NT2/D1 (cell line): ENCODE data around the gene PTPRK.

Experiments used
- YY1 ChIP-seq: IDR thresholded peaks from 2 replicates; pipeline ENCODE4 v1.6.1; 2011; ENCODE audit not compliant: insufficient read length, insufficient read depth
- ZNF274 ChIP-seq: IDR thresholded peaks from 2 replicates; pipeline ENCODE4 v1.6.1; 2011; ENCODE audit warnings: mild to moderate bottlenecking, low read depth, low read length

DNA sequence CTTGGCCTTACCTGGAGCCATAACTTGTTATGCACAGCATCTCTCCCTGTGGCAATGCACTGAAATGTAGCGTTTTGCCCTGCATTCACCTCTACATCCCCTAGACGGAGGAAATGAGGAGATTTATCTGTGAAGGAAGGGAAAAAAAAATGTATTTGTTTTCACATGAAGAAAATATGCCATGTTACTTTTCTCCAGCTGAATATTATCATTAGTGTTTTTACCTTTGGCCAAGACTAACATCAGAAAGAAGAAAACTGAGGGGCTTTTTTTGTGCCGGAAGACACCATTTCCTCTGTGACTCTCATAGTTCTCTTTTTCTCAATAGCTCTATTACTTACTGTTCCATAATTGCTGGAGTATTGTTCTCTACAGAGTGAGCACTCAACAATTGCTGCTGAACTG, 280.4 kb downstream of the PTPRK start:
- TF ChIP-seq YY1 = no peak
- no peak for TF ChIP-seq ZNF274
